ENCODE data around the gene RIT2.

Gene RIT2

DNA sequence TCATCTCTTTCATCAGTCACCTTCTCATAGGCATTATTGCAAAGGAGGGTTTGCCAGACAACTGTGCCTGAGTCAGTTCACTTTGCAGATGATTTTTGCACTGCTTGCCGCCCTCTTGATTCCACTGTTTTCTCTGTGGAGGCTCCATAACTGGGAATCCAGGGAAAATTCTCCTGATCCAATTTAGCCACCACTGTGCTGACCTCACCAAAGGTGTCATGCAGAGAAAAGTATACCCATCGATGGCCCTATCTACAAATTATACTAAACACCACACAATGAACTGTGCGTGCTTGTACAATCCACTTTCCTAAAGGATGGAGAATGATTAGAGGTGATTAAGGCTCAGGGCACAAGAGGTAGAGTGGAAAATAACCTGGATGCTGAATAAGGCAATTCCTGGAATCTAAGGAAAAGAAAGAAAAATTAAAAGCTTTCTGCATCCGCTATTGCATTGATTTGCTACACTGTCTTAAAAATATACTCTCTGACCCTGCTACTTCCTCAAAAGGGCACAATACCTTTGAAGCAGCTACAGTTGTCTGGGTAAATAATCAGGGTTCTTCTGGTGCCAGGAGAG is 409.4 kb downstream of the RIT2 start:
- TF ChIP-seq, protein P1, sequence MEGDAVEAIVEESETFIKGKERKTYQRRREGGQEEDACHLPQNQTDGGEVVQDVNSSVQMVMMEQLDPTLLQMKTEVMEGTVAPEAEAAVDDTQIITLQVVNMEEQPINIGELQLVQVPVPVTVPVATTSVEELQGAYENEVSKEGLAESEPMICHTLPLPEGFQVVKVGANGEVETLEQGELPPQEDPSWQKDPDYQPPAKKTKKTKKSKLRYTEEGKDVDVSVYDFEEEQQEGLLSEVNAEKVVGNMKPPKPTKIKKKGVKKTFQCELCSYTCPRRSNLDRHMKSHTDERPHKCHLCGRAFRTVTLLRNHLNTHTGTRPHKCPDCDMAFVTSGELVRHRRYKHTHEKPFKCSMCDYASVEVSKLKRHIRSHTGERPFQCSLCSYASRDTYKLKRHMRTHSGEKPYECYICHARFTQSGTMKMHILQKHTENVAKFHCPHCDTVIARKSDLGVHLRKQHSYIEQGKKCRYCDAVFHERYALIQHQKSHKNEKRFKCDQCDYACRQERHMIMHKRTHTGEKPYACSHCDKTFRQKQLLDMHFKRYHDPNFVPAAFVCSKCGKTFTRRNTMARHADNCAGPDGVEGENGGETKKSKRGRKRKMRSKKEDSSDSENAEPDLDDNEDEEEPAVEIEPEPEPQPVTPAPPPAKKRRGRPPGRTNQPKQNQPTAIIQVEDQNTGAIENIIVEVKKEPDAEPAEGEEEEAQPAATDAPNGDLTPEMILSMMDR (conservative IDR thresholded peaks at IDR 0.05; ENCODE audit: low read length), result no peak
- DNase-seq (ENCODE audit: low read depth), result no peak
- H3K4me3 ChIP-seq (ENCODE audit: low read length), result no peak overlapping the region

Measured in AG10803 (cell line).